GM12878 (cell line): ENCODE measurements around the gene XPO6. TPM values are rescaled to one million over a fixed set of nuclear protein-coding genes. Genes with fewer than 3 reads are reported as not detected.

ENCODE experiments used
- ATAC-seq: fragments of 200-7000 bp; cut with Tn5 transposase; 3 replicates; pipeline ENCODE4 v1.9.1; 2020; ENCODE audit warnings: mild to moderate bottlenecking, moderate library complexity
- BruUV-seq: library from RNA; stranded (reverse); fragments of 400-500 nt; replicated peaks from 2 replicates; lab custom pipeline; 2021; lab: Mats Ljungman, UMichigan
- CTCF ChIA-PET: fragments of 300-600 bp; sonication (Branson Sonifier 250); formaldehyde crosslinking; extraction: SDS; loops from one replicate; lab custom pipeline; 2021; ENCODE audit warnings: inconsistent platforms; lab: Yijun Ruan, JAX
- POLR2A ChIA-PET: fragments of 350-600 bp; formaldehyde crosslinking; extraction: SDS; loops from one replicate; lab custom pipeline; 2021; ENCODE audit warnings: inconsistent platforms; lab: Charles Lee
- RAD21 ChIA-PET: fragments of 300-600 bp; sonication (Branson Sonifier 250); formaldehyde crosslinking; loops from one replicate; lab custom pipeline; 2023; ENCODE audit warnings: antibody characterized with exemption; ENCODE audit not compliant: unreplicated experiment; lab: Charles Lee
- SMC1A ChIA-PET: fragments of 300-600 bp; sonication (Branson Sonifier 250); formaldehyde crosslinking; loops from one replicate; lab custom pipeline; 2023; ENCODE audit not compliant: unreplicated experiment, uncharacterized antibody; lab: Charles Lee
- DNase-seq: peaks from one replicate; pipeline ENCODE4 v3.0.0-alpha.2; 2011; ENCODE audit warnings: low read depth, low spot score
- FAIRE-seq: peaks from 3 replicates; lab custom pipeline; 2011; peaks lifted over from hg19 to GRCh38; lab: Jason Lieb, UNC
- H2AFZ ChIP-seq: 2 replicates; pipeline ENCODE4 v1.6.0; 2011; ENCODE audit warnings: low read depth, low read length, control low read depth; ENCODE audit not compliant: control insufficient read depth
- H3K27ac ChIP-seq: 2 replicates; pipeline ENCODE4 v1.5.1; 2011; ENCODE audit warnings: control low read depth; ENCODE audit not compliant: control insufficient read depth, insufficient read depth
- H3K27me3 ChIP-seq, 2 experiments: replicated peaks in 1 of 2; 2 replicates each; pipeline versions ENCODE4 v1.6.0 to v1.6.1; 2011; ENCODE audit warnings: low read length in 1 of 2; ENCODE audit not compliant: control insufficient read depth in 2 of 2, insufficient read depth in 2 of 2
- H3K36me3 ChIP-seq, 2 experiments: 2 replicates each; pipeline ENCODE4 v1.5.1; 2011; ENCODE audit warnings: low read length in 1 of 2; ENCODE audit not compliant: control insufficient read depth in 2 of 2, insufficient read depth in 2 of 2
- H3K4me1 ChIP-seq: 2 replicates; pipeline ENCODE4 v1.6.1; 2011; ENCODE audit warnings: mild to moderate bottlenecking, low read length, moderate library complexity, mixed read lengths; ENCODE audit not compliant: control insufficient read depth, insufficient read depth
- H3K4me2 ChIP-seq: 2 replicates; pipeline ENCODE4 v1.6.0; 2011; ENCODE audit warnings: control low read depth; ENCODE audit not compliant: control insufficient read depth, insufficient read depth
- H3K4me3 ChIP-seq: fragments of 200-600 bp; sonication (generic); 2 replicates; pipeline ENCODE4 v1.5.1; 2016
- H3K79me2 ChIP-seq: 2 replicates; pipeline ENCODE4 v1.6.0; 2011; ENCODE audit warnings: low read length; ENCODE audit not compliant: control insufficient read depth, insufficient read depth
- H3K9ac ChIP-seq: 2 replicates; pipeline ENCODE4 v1.8.0; 2011; ENCODE audit warnings: low read length, control low read depth, mixed read lengths; ENCODE audit not compliant: control insufficient read depth, insufficient read depth
- H3K9me3 ChIP-seq: replicated peaks from 3 replicates; pipeline ENCODE4 v1.5.1; 2011; ENCODE audit warnings: mild to moderate bottlenecking, low read length; ENCODE audit not compliant: control insufficient read depth, insufficient read depth
- H4K20me1 ChIP-seq: 2 replicates; pipeline ENCODE4 v1.6.0; 2011; ENCODE audit not compliant: control insufficient read depth, insufficient read depth
- BACH1 ChIP-seq: fragments of 450-650 bp; IDR thresholded peaks from 2 replicates; pipeline ENCODE4 v1.6.1; 2017; ENCODE audit warnings: mild to moderate bottlenecking, borderline replicate concordance
- DPF2 ChIP-seq: fragments of 450-650 bp; IDR thresholded peaks from 2 replicates; pipeline ENCODE4 v1.6.1; 2017; ENCODE audit warnings: mild to moderate bottlenecking
- LARP7 ChIP-seq: fragments of 450-650 bp; IDR thresholded peaks from 2 replicates; pipeline ENCODE4 v1.6.1; 2017; ENCODE audit warnings: mild to moderate bottlenecking
- MTA3 ChIP-seq: IDR thresholded peaks from 2 replicates; pipeline ENCODE4 v1.6.1; 2012; ENCODE audit warnings: low read length, inconsistent platforms, borderline replicate concordance
- MYB ChIP-seq: fragments of 150-350 bp; IDR thresholded peaks from 2 replicates; pipeline ENCODE4 v1.6.1; 2014; ENCODE audit warnings: mild to moderate bottlenecking, low read depth, low read length, borderline replicate concordance
- SP1 ChIP-seq: IDR thresholded peaks from one replicate; pipeline ENCODE4 v1.6.1; 2011; ENCODE audit warnings: low read depth, low read length
- YY1 ChIP-seq: IDR thresholded peaks from 2 replicates; pipeline ENCODE4 v1.6.1; 2011; ENCODE audit warnings: low read depth, mild to moderate bottlenecking, low read length
- ZNF622 ChIP-seq: fragments of 450-650 bp; IDR thresholded peaks from 2 replicates; pipeline ENCODE4 v1.6.1; 2017; ENCODE audit warnings: mild to moderate bottlenecking, inconsistent platforms
- WGBS: methylation state at CpG from one replicate; pipeline ENCODE4 v1.1.6; 2016; ENCODE audit warnings: low lambda C conversion rate; ENCODE audit not compliant: insufficient replicate concordance, insufficient coverage; ENCODE audit errors: missing lambda C conversion rate; 5-methylcytosine and 5-hydroxymethylcytosine counted together
- in situ Hi-C: fragments of 300-500 bp; cut with MboI; formaldehyde crosslinking; loops from 9 replicates; pipeline ENCODE4 v1.14.3; 2018; ENCODE audit warnings: mixed read lengths
- intact Hi-C: fragments of 100-400 bp; cut with micrococcal nuclease; formaldehyde crosslinking; loops from one replicate; pipeline ENCODE4 v1.14.2; 2022; ENCODE audit not compliant: unreplicated experiment
- polyA plus RNA-seq, 11 experiments: library from polyadenylated mRNA; depleted of rRNA in 4 of 11; unstranded in 6 of 11; stranded (reverse) in 5 of 11; fragments of >200 nt; fragmentation: Nextera tagmentation in 4 of 11; fragmentation: Illumina TruSeq in 1 of 11; extraction: Ambion mirVana in 4 of 11; extraction: Trizol in 1 of 11; gene quantifications; 1 replicate in 1 of 11; 2 replicates in 10 of 11; pipeline versions ENCODE4 v1.2.1 to v1.2.3, GENCODE V29; 2011 to 2016; ENCODE audit warnings: inconsistent platforms in 2 of 11, missing spikeins in 2 of 11, low read depth in 1 of 11
- total RNA-seq, 4 experiments: library from RNA; depleted of rRNA in 3 of 4; stranded (reverse); fragments of >200 nt in 3 of 4; fragmentation: Illumina TruSeq in 1 of 4; extraction: Trizol in 1 of 4; gene quantifications; 2 replicates each; pipeline versions ENCODE4 v1.2.1 to v1.2.3, GENCODE V29; 2013 to 2021
- TF ChIP-seq, protein P1 (sequence below), 3 experiments: IDR thresholded peaks in 2 of 3; conservative IDR thresholded peaks in 1 of 3; 2 replicates each; pipeline ENCODE4 v1.5.1; 2011; ENCODE audit warnings: low read depth in 3 of 3, low read length in 3 of 3, mild to moderate bottlenecking in 3 of 3, control low read depth in 2 of 3, moderate library complexity in 2 of 3, inconsistent platforms in 1 of 3, mixed read lengths in 1 of 3; ENCODE audit not compliant: control insufficient read depth in 2 of 3, insufficient read depth in 1 of 3; ENCODE audit errors: extremely low read depth in 1 of 3
- TF ChIP-seq, protein P2 (sequence below): IDR thresholded peaks from 2 replicates; pipeline ENCODE4 v1.6.1; 2011; ENCODE audit warnings: low read depth, low read length, improper control_type of control experiment, borderline replicate concordance

The XPO6 gene
- total and polyA plus RNA-seq, 10 of the 15 experiments (the other 5 are each of a cell fraction or from before 2014, with no cell fraction given): 9.9 to 246 (median 110) TPM

DNA sequence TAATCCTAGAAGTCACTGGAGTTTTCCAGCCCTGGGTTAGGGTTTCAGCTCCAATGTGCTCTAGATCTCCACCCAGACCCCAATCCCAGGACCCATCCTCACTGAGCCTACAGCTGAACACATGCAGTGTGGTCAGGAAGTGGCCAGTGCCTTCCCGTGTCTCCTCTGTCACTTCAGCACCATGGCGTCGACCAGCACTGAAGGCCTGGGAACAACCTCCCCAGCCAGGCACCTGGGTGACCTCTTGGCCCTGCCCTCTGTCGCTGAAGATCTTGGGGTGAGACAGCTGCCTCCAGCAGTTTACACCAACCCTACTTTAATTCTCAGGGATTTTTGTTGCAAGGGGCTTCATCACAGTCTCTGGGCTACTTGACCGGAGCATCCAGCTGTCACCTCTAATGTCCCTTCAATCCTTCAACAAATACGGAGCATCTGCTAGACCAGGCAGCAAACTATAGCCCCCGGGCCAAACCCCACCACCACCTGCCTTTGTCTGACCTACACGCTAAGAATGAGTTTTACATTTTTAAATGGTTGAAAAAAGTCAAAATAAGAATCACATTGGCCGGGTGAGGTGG lies 130.3 kb downstream of the XPO6 start:
- TF ChIP-seq SP1 (no peak), BACH1 (no peak), LARP7 (no peak), MYB (no peak), DPF2 (no peak), MTA3 (no peak), ZNF622 (no peak), YY1 (no peak)
- TF ChIP-seq, protein P1, sequence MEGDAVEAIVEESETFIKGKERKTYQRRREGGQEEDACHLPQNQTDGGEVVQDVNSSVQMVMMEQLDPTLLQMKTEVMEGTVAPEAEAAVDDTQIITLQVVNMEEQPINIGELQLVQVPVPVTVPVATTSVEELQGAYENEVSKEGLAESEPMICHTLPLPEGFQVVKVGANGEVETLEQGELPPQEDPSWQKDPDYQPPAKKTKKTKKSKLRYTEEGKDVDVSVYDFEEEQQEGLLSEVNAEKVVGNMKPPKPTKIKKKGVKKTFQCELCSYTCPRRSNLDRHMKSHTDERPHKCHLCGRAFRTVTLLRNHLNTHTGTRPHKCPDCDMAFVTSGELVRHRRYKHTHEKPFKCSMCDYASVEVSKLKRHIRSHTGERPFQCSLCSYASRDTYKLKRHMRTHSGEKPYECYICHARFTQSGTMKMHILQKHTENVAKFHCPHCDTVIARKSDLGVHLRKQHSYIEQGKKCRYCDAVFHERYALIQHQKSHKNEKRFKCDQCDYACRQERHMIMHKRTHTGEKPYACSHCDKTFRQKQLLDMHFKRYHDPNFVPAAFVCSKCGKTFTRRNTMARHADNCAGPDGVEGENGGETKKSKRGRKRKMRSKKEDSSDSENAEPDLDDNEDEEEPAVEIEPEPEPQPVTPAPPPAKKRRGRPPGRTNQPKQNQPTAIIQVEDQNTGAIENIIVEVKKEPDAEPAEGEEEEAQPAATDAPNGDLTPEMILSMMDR (IDR thresholded peaks at IDR 0.05 in 2 of 3, conservative IDR thresholded peaks at IDR 0.05 in 1 of 3; ENCODE audit: control insufficient read depth in 2 of 3, extremely low read depth in 1 of 3, insufficient read depth in 1 of 3, low read depth in 3 of 3, low read length in 3 of 3): no peak
- TF ChIP-seq, protein P2, sequence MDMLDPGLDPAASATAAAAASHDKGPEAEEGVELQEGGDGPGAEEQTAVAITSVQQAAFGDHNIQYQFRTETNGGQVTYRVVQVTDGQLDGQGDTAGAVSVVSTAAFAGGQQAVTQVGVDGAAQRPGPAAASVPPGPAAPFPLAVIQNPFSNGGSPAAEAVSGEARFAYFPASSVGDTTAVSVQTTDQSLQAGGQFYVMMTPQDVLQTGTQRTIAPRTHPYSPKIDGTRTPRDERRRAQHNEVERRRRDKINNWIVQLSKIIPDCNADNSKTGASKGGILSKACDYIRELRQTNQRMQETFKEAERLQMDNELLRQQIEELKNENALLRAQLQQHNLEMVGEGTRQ: no peak
- no peaks in the 10 kb centered on the region for H4K20me1 ChIP-seq
- ChIA-PET CTCF (interaction anchor here (1.8 to 2.5 kb wide), 2 partner anchors 11 to 136 kb away, joined by 7 to 10 read pairs; no protein-coding TSS in a partner anchor), SMC1A (interaction anchor here (0.7 kb wide), 1 partner anchor 9 kb away, joined by 5 read pairs; no protein-coding TSS in a partner anchor), RAD21 (no interaction called here), POLR2A (interaction anchor here (0.9 kb wide), 1 partner anchor 123 kb away, joined by 6 read pairs; no protein-coding TSS in a partner anchor)
- DNase-seq (no peak), ATAC-seq (no peak), FAIRE-seq (no peak)
- in situ Hi-C loops (no loop called here), intact Hi-C loops (no loop called here)
- WGBS: 41% methylated on average over 9 of the region's 9 CpGs
- H3K27ac ChIP-seq: no peak overlapping the region
- no peaks in the 10 kb centered on the region for H3K36me3 ChIP-seq
- no peaks in the 10 kb centered on the region for H3K4me1 ChIP-seq
- H3K4me2 ChIP-seq: no peak overlapping the region
- H3K9ac ChIP-seq: no peak overlapping the region
- no peaks in the 10 kb centered on the region for H3K27me3 ChIP-seq
- no peaks in the 10 kb centered on the region for H3K79me2 ChIP-seq
- BruUV-seq: no TSS peak
- no peak overlapping the region for H2AFZ ChIP-seq
- no peaks in the 10 kb centered on the region for H3K9me3 ChIP-seq
- H3K4me3 ChIP-seq: no peak overlapping the region
